GM18499 (cell line): ENCODE measurements around the gene MR1.
A peak's percentile ranks its signal among the peaks of the same experiment; 100 is the strongest.

Experiments
- ATAC-seq: cut with Tn5 transposase; IDR thresholded peaks from one replicate; pipeline ENCODE4 v1.9.1; 2021; ENCODE audit warnings: moderate number of reproducible peaks; ENCODE audit not compliant: insufficient read depth, unreplicated experiment

The MR1 gene

GRCh38 chr1:181089017-181089675, 55.4 kb downstream of the MR1 start:
- ATAC-seq: no peak

GRCh38 chr1:181089676-181090544, 56.1 kb downstream of the MR1 start:
- ATAC-seq: no peak

GRCh38 chr1:181090641-181091126, 56.9 kb downstream of the MR1 start:
- ATAC-seq: no peak

- no peak for ATAC-seq
Observed at GRCh38 chr1:181091309-181092040, 57.7 kb downstream of the MR1 start.

GRCh38 chr1:181092056-181092455, 58.3 kb downstream of the MR1 start:
- ATAC-seq: no peak

- ATAC-seq: no peak
Observed at GRCh38 chr1:181092883-181093458, 59.2 kb downstream of the MR1 start.

- no peak for ATAC-seq
Observed at GRCh38 chr1:181094416-181095212, 60.8 kb downstream of the MR1 start.

GRCh38 chr1:181095260-181095659, 61.5 kb downstream of the MR1 start:
- ATAC-seq: no peak

GRCh38 chr1:181095763-181096184, 62.0 kb downstream of the MR1 start:
- no peak for ATAC-seq

GRCh38 chr1:181097242-181097641, 63.5 kb downstream of the MR1 start:
- no peak for ATAC-seq

- peak; percentile 63 for ATAC-seq
Observed at GRCh38 chr1:181099152-181100014, 65.6 kb downstream of the MR1 start.

- no peak for ATAC-seq
Observed at GRCh38 chr1:181100015-181100905, 66.5 kb downstream of the MR1 start.

- ATAC-seq: no peak
Observed at GRCh38 chr1:181100934-181101333, 67.2 kb downstream of the MR1 start.

GRCh38 chr1:181101581-181102226, 67.9 kb downstream of the MR1 start:
- ATAC-seq: no peak

GRCh38 chr1:181102841-181103240, 69.1 kb downstream of the MR1 start:
- ATAC-seq: no peak

- no peak for ATAC-seq
Observed at GRCh38 chr1:181103399-181103798, 69.6 kb downstream of the MR1 start.

- no peak for ATAC-seq
Observed at GRCh38 chr1:181104042-181104789, 70.4 kb downstream of the MR1 start.
